ENCODE measurements around the gene BRD3. TPM values are rescaled to one million over a fixed set of nuclear protein-coding genes. Genes with fewer than 3 reads are reported as not detected.
A peak's percentile ranks its signal among the peaks of the same experiment; 100 is the strongest.

The BRD3 gene
- total RNA-seq, 2 experiments from 2014 or later = 34.2 to 36.6 TPM

DNA sequence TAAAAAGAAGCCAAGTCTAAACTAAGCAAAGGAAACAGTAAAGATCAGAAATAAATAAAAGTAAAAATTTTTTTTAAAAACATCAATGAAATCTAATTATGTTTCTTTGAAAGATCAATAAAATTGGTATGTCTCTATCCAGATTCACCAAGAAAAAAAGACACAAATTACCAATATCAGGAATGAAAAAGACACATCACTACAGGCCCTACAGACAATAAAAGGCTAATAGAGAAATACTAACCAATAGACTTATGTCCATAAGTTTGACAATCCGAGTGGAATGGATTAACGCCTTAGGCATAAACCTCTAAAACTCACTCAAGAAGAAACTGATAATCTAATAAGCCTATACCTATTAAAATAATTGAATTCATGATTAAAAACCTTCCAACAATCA, 30.2 kb downstream of the BRD3 start:
- Mint-ChIP-seq H3K36me3 (ENCODE audit: low read depth) (peaks cover 45% of the 10 kb centered on the region), H3K4me3 (no peak overlapping the region), H3K4me1 (ENCODE audit: low read depth) (no peaks in the 10 kb centered on the region), H3K27me3 (ENCODE audit: low read depth) (no peaks in the 10 kb centered on the region), H3K9me3 (no peaks in the 10 kb centered on the region), H3K27ac (no peak overlapping the region)
- CTCF ChIA-PET = no interaction called here
- intact Hi-C loops (cut with micrococcal nuclease) = no loop called here
- no peak for DNase-seq

- intact Hi-C loops (cut with micrococcal nuclease) = no loop called here
- Mint-ChIP-seq H3K36me3 (ENCODE audit: low read depth) (peaks cover 44% of the 10 kb centered on the region), H3K27ac (no peak overlapping the region), H3K4me1 (ENCODE audit: low read depth) (no peaks in the 10 kb centered on the region), H3K27me3 (ENCODE audit: low read depth) (no peaks in the 10 kb centered on the region), H3K4me3 (no peak overlapping the region), H3K9me3 (no peaks in the 10 kb centered on the region)
- CTCF ChIA-PET = no interaction called here
- no peak for DNase-seq
Observed at GRCh38 chr9:134036130-134036529, 31.7 kb downstream of the BRD3 start.

DNA sequence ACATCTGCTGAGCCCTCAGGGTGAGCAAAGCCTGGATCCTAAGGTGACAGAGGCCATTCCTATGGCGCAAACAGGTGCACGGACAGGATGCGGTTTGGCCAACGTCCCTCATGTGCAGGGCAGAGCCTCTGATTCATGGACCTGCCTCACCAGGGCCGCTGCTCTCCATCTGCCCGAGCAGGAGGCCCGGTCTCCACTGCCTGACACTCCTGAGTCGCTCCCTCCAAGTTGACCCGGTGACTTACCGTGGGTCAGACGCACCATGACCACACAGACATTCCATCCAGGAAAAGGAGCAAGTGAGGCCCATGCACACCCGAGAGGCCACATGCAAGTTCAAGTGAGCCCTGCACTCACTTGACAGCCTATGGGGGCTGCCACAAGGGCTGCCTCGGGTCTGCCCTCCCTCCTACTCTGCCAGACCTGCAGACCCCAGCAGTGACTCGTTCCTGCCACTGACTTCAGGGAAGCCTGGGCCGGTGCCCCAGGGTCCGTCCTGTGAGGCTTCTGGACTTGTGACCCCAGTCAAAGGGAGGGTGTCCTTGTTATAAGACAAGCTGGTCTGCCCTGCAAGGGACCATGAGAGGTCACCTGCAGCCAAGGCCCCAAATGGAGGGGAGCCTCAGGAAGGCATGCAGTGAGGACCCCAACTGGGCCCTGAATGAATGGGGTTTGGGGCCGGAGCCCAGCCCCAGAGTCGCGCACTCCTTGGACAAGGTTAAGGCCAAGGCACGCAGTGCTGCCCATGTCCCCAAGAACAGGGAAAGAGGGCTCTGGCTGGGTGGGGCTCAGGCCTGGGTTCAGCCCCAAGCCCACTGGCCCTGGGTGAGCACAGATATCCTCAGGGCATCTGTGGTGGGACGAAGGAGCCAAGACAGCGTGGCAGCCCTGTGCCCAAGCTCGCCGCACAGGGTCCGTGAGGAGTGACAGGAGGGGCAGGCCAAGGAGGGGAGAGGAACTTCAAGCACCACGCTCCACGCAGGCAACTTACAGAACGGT, 32.5 kb downstream of the BRD3 start:
- H3K27ac Mint-ChIP-seq = peak overlapping the region; percentile 41
- H3K4me3 Mint-ChIP-seq = no peak overlapping the region
- H3K9me3 Mint-ChIP-seq = no peaks in the 10 kb centered on the region
- H3K4me1 Mint-ChIP-seq (ENCODE audit: low read depth) = no peaks in the 10 kb centered on the region
- CTCF ChIA-PET = no interaction called here
- intact Hi-C loops (cut with micrococcal nuclease) = no loop called here
- DNase-seq = no peak
- H3K36me3 Mint-ChIP-seq (ENCODE audit: low read depth) = peaks cover 39% of the 10 kb centered on the region
- H3K27me3 Mint-ChIP-seq (ENCODE audit: low read depth) = no peaks in the 10 kb centered on the region

GRCh38 chr9:134034215-134035040, 33.4 kb downstream of the BRD3 start:
- Mint-ChIP-seq H3K4me3 (no peak overlapping the region), H3K27me3 (ENCODE audit: low read depth) (no peaks in the 10 kb centered on the region), H3K4me1 (ENCODE audit: low read depth) (no peaks in the 10 kb centered on the region), H3K9me3 (no peaks in the 10 kb centered on the region), H3K36me3 (ENCODE audit: low read depth) (peaks cover 32% of the 10 kb centered on the region), H3K27ac (no peak overlapping the region)
- intact Hi-C loops (cut with micrococcal nuclease) = no loop called here
- CTCF ChIA-PET = no interaction called here
- no peak for DNase-seq

DNA sequence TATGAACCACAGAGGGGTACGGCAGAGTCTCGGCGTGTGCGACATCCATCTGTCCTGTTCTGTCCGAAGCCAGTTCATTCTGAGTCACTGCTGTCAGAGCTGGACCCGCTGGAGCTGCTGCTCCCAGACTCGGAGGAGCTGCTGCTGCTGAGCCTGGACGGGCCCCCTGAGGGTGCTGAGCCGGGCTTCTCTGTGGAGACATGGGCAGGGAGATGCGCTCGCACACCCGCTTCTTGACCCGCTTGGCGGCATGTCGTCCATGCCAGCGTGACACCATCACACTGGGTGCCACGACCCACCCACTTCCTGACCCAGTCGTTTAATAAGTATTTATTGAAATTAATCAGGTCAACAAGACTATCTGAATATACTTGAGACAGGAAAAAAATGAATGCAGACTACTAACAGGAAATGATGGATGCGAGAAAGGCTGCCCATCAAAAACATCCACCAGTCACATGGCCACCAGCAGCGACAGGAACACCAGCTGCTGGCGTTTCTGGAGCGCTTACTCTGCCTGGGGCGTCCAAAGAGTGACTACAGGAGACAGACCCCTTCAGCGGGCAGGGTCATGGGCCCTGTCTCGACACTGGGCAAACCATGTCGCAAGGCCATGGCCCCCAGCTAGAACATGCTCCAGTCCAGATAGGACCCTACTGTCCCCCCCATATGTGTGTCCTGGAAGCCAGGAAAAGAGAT, 34.2 kb downstream of the BRD3 start:
- Mint-ChIP-seq H3K36me3 (ENCODE audit: low read depth) (peaks cover 25% of the 10 kb centered on the region), H3K27me3 (ENCODE audit: low read depth) (no peaks in the 10 kb centered on the region), H3K4me3 (no peak overlapping the region), H3K4me1 (ENCODE audit: low read depth) (no peaks in the 10 kb centered on the region), H3K9me3 (no peaks in the 10 kb centered on the region), H3K27ac (no peak overlapping the region)
- intact Hi-C loops (cut with micrococcal nuclease) = no loop called here
- no peak for DNase-seq
- CTCF ChIA-PET = no interaction called here

DNA sequence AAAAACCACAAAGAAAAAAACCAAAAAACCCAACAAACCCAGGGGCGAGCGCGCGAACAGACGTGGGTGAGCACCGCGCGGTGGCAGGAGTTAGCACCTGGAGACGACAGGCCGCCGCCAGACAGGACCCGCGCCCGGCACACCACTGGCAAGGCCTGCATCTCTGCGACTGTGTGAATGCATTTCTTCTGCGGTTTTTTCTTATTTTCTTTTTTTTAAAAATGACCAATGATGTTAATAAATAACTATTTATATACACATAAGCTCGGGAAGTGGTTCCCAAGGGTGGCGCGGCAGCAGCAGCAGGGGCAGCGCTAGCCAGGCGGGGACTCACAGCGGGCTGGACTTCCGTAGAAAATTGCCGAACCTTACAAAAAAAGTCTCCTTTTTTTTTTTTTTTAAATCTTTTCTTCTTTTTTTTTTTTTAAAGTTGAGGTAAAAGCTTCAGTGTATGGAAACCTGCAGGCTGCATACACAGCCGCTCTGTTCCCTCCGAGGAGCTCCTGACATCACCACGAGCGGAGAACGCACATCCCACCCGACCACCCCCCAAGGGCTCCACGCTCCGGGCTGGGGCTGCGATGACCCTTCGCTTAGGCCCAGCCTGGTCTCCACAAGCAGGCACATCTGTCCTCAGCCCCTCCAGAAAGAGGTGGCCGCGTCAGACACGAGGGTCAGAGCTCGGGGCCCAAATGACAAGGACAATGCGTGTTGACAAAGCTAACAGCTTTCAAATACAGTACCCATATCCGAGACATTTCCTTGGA, 35.2 kb downstream of the BRD3 start:
- no peak overlapping the region for H3K4me3 Mint-ChIP-seq
- CTCF ChIA-PET = interaction anchor here (0.6 kb wide), 1 partner anchor 85 kb away, joined by 3 read pairs; no protein-coding TSS in a partner anchor
- intact Hi-C loops (cut with micrococcal nuclease) = no loop called here
- H3K36me3 Mint-ChIP-seq (ENCODE audit: low read depth) = peaks cover 17% of the 10 kb centered on the region
- no peaks in the 10 kb centered on the region for H3K4me1 Mint-ChIP-seq (ENCODE audit: low read depth)
- H3K27ac Mint-ChIP-seq = no peak overlapping the region
- no peaks in the 10 kb centered on the region for H3K27me3 Mint-ChIP-seq (ENCODE audit: low read depth)
- no peak for DNase-seq
- no peaks in the 10 kb centered on the region for H3K9me3 Mint-ChIP-seq

- no peak overlapping the region for H3K4me3 Mint-ChIP-seq
- H3K36me3 Mint-ChIP-seq (ENCODE audit: low read depth) = peaks cover 18% of the 10 kb centered on the region
- DNase-seq = no peak
- no peaks in the 10 kb centered on the region for H3K9me3 Mint-ChIP-seq
- intact Hi-C loops (cut with micrococcal nuclease) = no loop called here
- no peak overlapping the region for H3K27ac Mint-ChIP-seq
- CTCF ChIA-PET = no interaction called here
- no peaks in the 10 kb centered on the region for H3K27me3 Mint-ChIP-seq (ENCODE audit: low read depth)
- peaks cover 2% of the 10 kb centered on the region for H3K4me1 Mint-ChIP-seq (ENCODE audit: low read depth)
Observed at GRCh38 chr9:134031783-134032182, 36.0 kb downstream of the BRD3 start.

DNA sequence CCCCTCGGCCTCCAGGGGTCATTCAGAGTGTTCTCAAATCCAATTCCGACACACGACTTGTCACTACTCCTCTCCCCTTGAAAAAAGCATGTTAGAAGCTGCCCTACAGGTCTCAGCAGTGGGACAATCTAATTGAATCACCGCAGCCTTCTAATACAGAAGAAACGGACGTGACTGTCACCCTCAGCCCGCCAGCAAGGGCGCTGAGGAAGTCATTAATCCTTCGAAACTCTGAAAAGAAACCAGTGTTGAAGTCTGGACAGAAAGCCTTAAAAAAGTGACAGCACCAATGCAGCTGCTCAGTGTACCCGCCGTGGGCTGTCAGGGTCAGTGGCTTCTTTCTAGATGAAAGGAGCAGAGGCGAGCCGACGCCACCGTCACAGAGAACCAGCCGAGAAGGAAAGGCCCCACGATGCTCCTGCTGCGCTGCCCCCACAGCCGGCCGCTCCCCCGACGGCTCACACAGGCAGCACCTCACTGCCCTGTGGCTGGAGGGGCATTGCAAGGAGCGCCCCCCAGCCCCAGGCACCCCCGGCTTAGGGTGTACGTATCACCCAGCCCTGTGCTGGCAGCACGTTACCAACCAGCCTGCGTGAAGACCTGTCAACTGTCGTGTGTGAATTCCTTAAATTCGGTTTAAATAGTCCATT, 36.9 kb downstream of the BRD3 start:
- CTCF ChIA-PET = no interaction called here
- peaks cover 19% of the 10 kb centered on the region for H3K36me3 Mint-ChIP-seq (ENCODE audit: low read depth)
- H3K9me3 Mint-ChIP-seq = no peaks in the 10 kb centered on the region
- H3K4me3 Mint-ChIP-seq = no peak overlapping the region
- no peaks in the 10 kb centered on the region for H3K27me3 Mint-ChIP-seq (ENCODE audit: low read depth)
- intact Hi-C loops (cut with micrococcal nuclease) = no loop called here
- peaks cover 10% of the 10 kb centered on the region for H3K4me1 Mint-ChIP-seq (ENCODE audit: low read depth)
- no peak for DNase-seq
- H3K27ac Mint-ChIP-seq = no peak overlapping the region

DNA sequence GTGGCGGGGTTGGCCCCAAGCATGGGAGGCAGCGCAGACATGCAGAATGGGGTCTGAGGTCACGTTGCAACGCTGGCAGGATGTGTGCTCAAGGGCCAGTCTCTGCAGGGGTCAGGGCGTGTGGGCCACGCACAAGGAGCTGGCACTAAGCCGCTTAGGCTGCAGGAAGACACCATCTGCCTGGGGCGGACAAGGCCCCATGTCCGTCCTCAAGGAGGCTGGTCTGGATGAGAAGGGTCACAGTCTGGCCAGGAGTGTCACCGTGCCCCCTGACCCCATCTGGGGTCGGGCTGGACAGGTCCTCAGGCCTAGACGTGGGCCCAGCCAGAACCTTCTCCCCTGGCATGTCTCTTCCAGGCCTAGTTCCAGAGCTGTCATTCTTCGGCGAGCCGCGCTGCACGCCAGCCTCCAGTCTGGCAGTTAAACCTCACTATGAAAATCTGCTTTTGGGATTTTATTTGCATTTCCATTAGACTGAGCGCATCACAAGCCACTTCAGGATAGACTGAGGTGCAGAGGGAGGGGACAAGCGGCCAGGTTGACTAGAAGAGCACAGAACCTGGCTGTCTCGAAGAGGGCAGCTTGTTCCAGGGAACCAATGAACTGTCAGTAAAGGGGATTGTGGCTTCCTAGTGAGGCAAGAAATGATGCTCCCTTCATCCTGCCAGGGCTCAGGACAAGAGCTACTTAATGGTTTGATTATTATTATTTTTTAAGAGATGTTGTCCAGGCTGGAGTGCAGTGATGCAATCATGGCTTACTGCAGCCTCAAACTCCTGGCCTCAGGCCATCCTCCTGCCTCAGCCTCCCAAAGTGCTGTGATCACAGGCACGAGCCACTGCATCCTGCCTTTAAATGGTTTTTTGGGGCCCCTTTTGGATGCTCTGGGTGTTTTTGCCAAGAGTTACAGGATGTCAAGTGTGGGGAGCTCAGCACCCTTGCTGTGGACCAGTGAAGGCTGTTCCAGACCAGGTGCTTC, 38.3 kb downstream of the BRD3 start:
- H3K9me3 Mint-ChIP-seq = no peaks in the 10 kb centered on the region
- DNase-seq = no peak
- no peaks in the 10 kb centered on the region for H3K27me3 Mint-ChIP-seq (ENCODE audit: low read depth)
- CTCF ChIA-PET = no interaction called here
- intact Hi-C loops (cut with micrococcal nuclease) = loop anchor here (5.0 kb wide), 1 partner anchor 108 kb away; the partner anchor contains the start of gene WDR5
- H3K27ac Mint-ChIP-seq = no peak overlapping the region
- H3K4me1 Mint-ChIP-seq (ENCODE audit: low read depth) = peaks cover 11% of the 10 kb centered on the region
- no peak overlapping the region for H3K4me3 Mint-ChIP-seq
- peaks cover 15% of the 10 kb centered on the region for H3K36me3 Mint-ChIP-seq (ENCODE audit: low read depth)

DNA sequence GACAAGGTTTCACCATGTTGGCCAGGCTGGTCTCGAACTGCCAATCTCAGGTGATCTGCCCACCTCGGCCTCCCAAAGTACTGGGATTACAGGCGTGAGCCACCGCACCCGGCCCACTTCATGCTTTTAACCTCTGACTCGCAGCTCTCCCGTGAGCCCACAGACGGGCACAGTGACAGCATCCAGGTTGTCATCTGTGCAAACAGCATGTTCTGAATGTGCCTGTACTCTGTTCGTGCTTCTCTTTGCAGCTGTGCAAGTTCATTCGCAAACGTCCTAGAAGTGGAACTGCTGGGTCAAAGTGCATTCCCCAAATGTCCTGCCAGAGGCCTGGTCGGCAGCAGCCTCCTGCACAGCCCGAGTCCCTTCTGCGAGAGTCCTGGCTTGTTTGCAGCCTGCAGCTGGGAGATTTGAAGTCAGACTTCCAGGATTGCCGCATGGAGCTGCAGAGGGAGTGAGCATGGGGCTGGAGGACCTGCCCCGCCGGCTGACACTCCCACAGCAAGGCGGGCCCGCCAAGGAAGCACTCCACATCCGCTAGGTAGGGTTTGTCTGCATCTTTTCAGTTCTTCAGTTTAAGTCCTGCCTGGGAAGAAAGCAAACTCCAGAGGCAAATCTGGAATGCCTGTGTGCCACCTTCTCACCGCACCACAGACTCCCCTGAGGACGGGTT, 39.1 kb downstream of the BRD3 start:
- Mint-ChIP-seq H3K4me3 (no peak overlapping the region), H3K27ac (no peak overlapping the region), H3K4me1 (ENCODE audit: low read depth) (peaks cover 11% of the 10 kb centered on the region), H3K36me3 (ENCODE audit: low read depth) (peaks cover 15% of the 10 kb centered on the region), H3K27me3 (ENCODE audit: low read depth) (no peaks in the 10 kb centered on the region), H3K9me3 (no peaks in the 10 kb centered on the region)
- intact Hi-C loops (cut with micrococcal nuclease) = loop anchor here (5.0 kb wide), 1 partner anchor 109 kb away; the partner anchor contains the start of gene WDR5
- DNase-seq = no peak
- CTCF ChIA-PET = no interaction called here
